H1 (cell line): Measurements from ENCODE around the gene CMSS1. TPM values are rescaled to one million over a fixed set of nuclear protein-coding genes. Genes with fewer than 3 reads are reported as not detected.

Experiments used
- CTCF ChIA-PET: fragments of 300-600 bp; sonication (Branson Sonifier 250); formaldehyde crosslinking; loops from one replicate; lab custom pipeline; 2021; ENCODE audit not compliant: partially characterized antibody; lab: Charles Lee
- POLR2A ChIA-PET: fragments of 300-600 bp; sonication (Branson Sonifier 250); formaldehyde crosslinking; loops from one replicate; lab custom pipeline; 2021; ENCODE audit warnings: inconsistent platforms; ENCODE audit not compliant: partially characterized antibody; lab: Charles Lee
- DNase-seq, 2 experiments: peaks; one replicate each; pipeline versions ENCODE4 v3.0.0 to v3.0.0-alpha.2; 2010 to 2022; ENCODE audit warnings: low spot score in 2 of 2, low read depth in 1 of 2, mixed read lengths in 1 of 2
- FAIRE-seq: peaks from 2 replicates; lab custom pipeline; 2011; peaks lifted over from hg19 to GRCh38; lab: Jason Lieb, UNC
- H2AFZ ChIP-seq: 2 replicates; pipeline ENCODE4 v1.8.1; 2012; ENCODE audit warnings: low read length, inconsistent platforms
- H2AK5ac ChIP-seq: 2 replicates; pipeline ENCODE4 v1.6.1; 2013; ENCODE audit warnings: low read depth, low read length
- H2BK120ac ChIP-seq: replicated peaks from 2 replicates; pipeline ENCODE3; 2013; ENCODE audit warnings: low read depth, low read length, inconsistent platforms
- H2BK12ac ChIP-seq: 2 replicates; pipeline ENCODE4 v1.6.1; 2013; ENCODE audit warnings: low read depth, low read length
- H2BK15ac ChIP-seq: 2 replicates; pipeline ENCODE4 v1.6.1; 2013; ENCODE audit warnings: low read length
- H2BK20ac ChIP-seq: 2 replicates; pipeline ENCODE4 v1.6.1; 2013; ENCODE audit warnings: low read length
- H2BK5ac ChIP-seq: 2 replicates; pipeline ENCODE4 v1.6.1; 2013; ENCODE audit warnings: low read depth, low read length
- H3K14ac ChIP-seq: 2 replicates; pipeline ENCODE4 v1.6.1; 2013; ENCODE audit warnings: inconsistent platforms; ENCODE audit not compliant: insufficient read length
- H3K18ac ChIP-seq: 2 replicates; pipeline ENCODE4 v1.6.1; 2013; ENCODE audit warnings: low read length; ENCODE audit errors: extremely low read depth
- H3K23ac ChIP-seq: 2 replicates; pipeline ENCODE4 v1.6.1; 2013; ENCODE audit warnings: inconsistent platforms; ENCODE audit not compliant: insufficient read length
- H3K23me2 ChIP-seq: 2 replicates; pipeline ENCODE4 v1.6.1; 2013; ENCODE audit warnings: low read depth, low read length
- H3K27ac ChIP-seq: 2 replicates; pipeline ENCODE4 v1.6.1; 2011; ENCODE audit warnings: low read depth, low read length, inconsistent platforms
- H3K27me3 ChIP-seq, 4 experiments: replicated peaks in 1 of 4; 1 replicate in 1 of 4; 2 replicates in 3 of 4; pipeline versions ENCODE4 v1.6.1 to v1.8.1; 2011 to 2013; ENCODE audit warnings: low read length in 3 of 4, mild to moderate bottlenecking in 3 of 4, inconsistent platforms in 2 of 4, mixed read lengths in 2 of 4, moderate library complexity in 1 of 4; ENCODE audit not compliant: control insufficient read depth in 3 of 4, insufficient read depth in 3 of 4; ENCODE audit errors: extremely low read depth in 1 of 4
- H3K36me3 ChIP-seq, 4 experiments: 2 replicates each; pipeline versions ENCODE4 v1.6.1 to v1.8.1; 2011 to 2013; ENCODE audit warnings: mild to moderate bottlenecking in 4 of 4, low read length in 3 of 4, moderate library complexity in 2 of 4, control low read depth in 1 of 4, inconsistent platforms in 1 of 4; ENCODE audit not compliant: insufficient read depth in 4 of 4, control insufficient read depth in 2 of 4
- H3K4ac ChIP-seq: replicated peaks from 2 replicates; pipeline ENCODE3; 2013; ENCODE audit warnings: low read length, low read depth, mixed read lengths, inconsistent platforms; ENCODE audit not compliant: insufficient read length
- H3K4me1 ChIP-seq, 4 experiments: replicated peaks in 1 of 4; 1 replicate in 1 of 4; 2 replicates in 3 of 4; pipeline versions ENCODE4 v1.6.1 to v1.8.1; 2011 to 2013; ENCODE audit warnings: low read length in 3 of 4, inconsistent platforms in 2 of 4, mixed read lengths in 1 of 4; ENCODE audit not compliant: insufficient read depth in 4 of 4, control insufficient read depth in 3 of 4
- H3K4me2 ChIP-seq, 2 experiments: 2 replicates each; pipeline versions ENCODE4 v1.6.1 to v1.8.1; 2011 to 2013; ENCODE audit warnings: low read depth in 2 of 2, low read length in 2 of 2, control low read depth in 1 of 2, inconsistent platforms in 1 of 2, mild to moderate bottlenecking in 1 of 2; ENCODE audit not compliant: insufficient read depth in 1 of 2
- H3K4me3 ChIP-seq, 4 experiments: fragments of 200-600, 300-600 bp in 1 of 4; sonication (generic), shearing (Covaris generic), sonication (Bioruptor Twin) in 1 of 4; 2 replicates each; pipeline versions ENCODE4 v1.5.1 to v1.8.1; 2011 to 2016; ENCODE audit warnings: low read length in 4 of 4, low read depth in 3 of 4, control low read depth in 2 of 4, inconsistent platforms in 2 of 4, mild to moderate bottlenecking in 2 of 4, mixed read lengths in 1 of 4, moderate library complexity in 1 of 4; ENCODE audit not compliant: insufficient read depth in 2 of 4; ENCODE audit errors: extremely low read depth in 1 of 4
- H3K56ac ChIP-seq: replicated peaks from 2 replicates; pipeline ENCODE3; 2013; ENCODE audit warnings: low read depth, mild to moderate bottlenecking, mixed read lengths, low read length, inconsistent platforms; ENCODE audit not compliant: insufficient read length
- H3K79me1 ChIP-seq: 2 replicates; pipeline ENCODE4 v1.6.1; 2013; ENCODE audit warnings: low read depth, low read length, control low read depth
- H3K79me2 ChIP-seq, 2 experiments: 2 replicates each; pipeline versions ENCODE4 v1.6.1 to v1.8.1; 2012 to 2013; ENCODE audit warnings: low read length in 2 of 2, mild to moderate bottlenecking in 2 of 2, inconsistent platforms in 1 of 2; ENCODE audit not compliant: insufficient read depth in 2 of 2, control insufficient read depth in 1 of 2
- H3K9ac ChIP-seq, 4 experiments: replicated peaks in 1 of 4; 1 replicate in 1 of 4; 2 replicates in 3 of 4; pipeline versions ENCODE4 v1.6.1 to v1.8.1; 2011 to 2013; ENCODE audit warnings: low read depth in 3 of 4, low read length in 3 of 4, control low read depth in 2 of 4, mild to moderate bottlenecking in 2 of 4, moderate library complexity in 2 of 4, inconsistent platforms in 1 of 4; ENCODE audit errors: extremely low read depth in 1 of 4
- H3K9me3 ChIP-seq, 2 experiments: 2 replicates each; pipeline versions ENCODE4 v1.6.1 to v1.8.1; 2012 to 2013; ENCODE audit warnings: mild to moderate bottlenecking in 2 of 2, moderate library complexity in 2 of 2, control low read depth in 1 of 2, inconsistent platforms in 1 of 2, low read depth in 1 of 2, low read length in 1 of 2, mixed read lengths in 1 of 2; ENCODE audit not compliant: insufficient read depth in 2 of 2
- H4K20me1 ChIP-seq, 2 experiments: replicated peaks in 1 of 2; 2 replicates each; pipeline versions ENCODE3 to v1.8.1; 2011 to 2013; ENCODE audit warnings: inconsistent platforms in 2 of 2, low read length in 2 of 2, mild to moderate bottlenecking in 1 of 2; ENCODE audit not compliant: insufficient read depth in 2 of 2, control insufficient read depth in 1 of 2
- H4K5ac ChIP-seq: 2 replicates; pipeline ENCODE4 v1.6.1; 2013; ENCODE audit warnings: low read length, low read depth, mixed read lengths, inconsistent platforms; ENCODE audit not compliant: insufficient read length
- H4K8ac ChIP-seq: 2 replicates; pipeline ENCODE4 v1.8.0; 2013; ENCODE audit warnings: mild to moderate bottlenecking, moderate library complexity, low read length, inconsistent platforms; ENCODE audit not compliant: insufficient read depth; ENCODE audit errors: extremely low read depth
- H4K91ac ChIP-seq: replicated peaks from 2 replicates; pipeline ENCODE3; 2013; ENCODE audit warnings: low read length, mixed read lengths, inconsistent platforms; ENCODE audit not compliant: insufficient read length
- FOSL1 ChIP-seq: IDR thresholded peaks from 2 replicates; pipeline ENCODE4 v1.6.1; 2011; ENCODE audit warnings: mild to moderate bottlenecking, low read depth, low read length, moderate library complexity; ENCODE audit not compliant: insufficient read depth
- KDM5A ChIP-seq: fragments of 200-600 bp; IDR thresholded peaks from 2 replicates; pipeline ENCODE4 v1.7.1; 2012; ENCODE audit warnings: mild to moderate bottlenecking, low read length, inconsistent platforms, mixed read lengths
- RXRA ChIP-seq: IDR thresholded peaks from 2 replicates; pipeline ENCODE4 v1.6.1; 2011; ENCODE audit warnings: low read depth, mild to moderate bottlenecking, low read length, moderate library complexity; ENCODE audit not compliant: insufficient read depth
- TBP ChIP-seq: IDR thresholded peaks from 2 replicates; pipeline ENCODE4 v1.6.1; 2011; ENCODE audit warnings: low read depth, low read length, improper control_type of control experiment
- TEAD4 ChIP-seq: IDR thresholded peaks from 2 replicates; pipeline ENCODE4 v1.6.1; 2012; ENCODE audit warnings: low read depth, low read length, inconsistent platforms, mixed read lengths
- WGBS, 2 experiments: shearing (Covaris generic) in 1 of 2; methylation state at CpG; one replicate each; pipeline versions ENCODE4 v1.1.6 to v1.1.7; 2013 to 2015; ENCODE audit warnings: low lambda C conversion rate in 2 of 2, mixed read lengths in 2 of 2, inconsistent platforms in 1 of 2, low coverage in 1 of 2, missing lambda C conversion rate in 1 of 2; ENCODE audit not compliant: insufficient replicate concordance in 2 of 2, insufficient coverage in 1 of 2, insufficient read length in 1 of 2; ENCODE audit errors: extremely low coverage in 1 of 2, missing lambda C conversion rate in 1 of 2; 5-methylcytosine and 5-hydroxymethylcytosine counted together
- polyA plus RNA-seq, 7 experiments: library from polyadenylated mRNA; depleted of rRNA in 3 of 7; stranded (reverse) in 5 of 7; unstranded in 2 of 7; fragments of >200 nt in 5 of 7; fragments of 200-250 nt in 2 of 7; gene quantifications; 1 replicate in 5 of 7; 2 replicates in 1 of 7; 4 replicates in 1 of 7; pipeline versions ENCODE4 v1.2.1 to v1.2.3, GENCODE V29; 2011 to 2013; ENCODE audit warnings: missing spikeins in 2 of 7, mixed read lengths in 2 of 7
- total RNA-seq: library from RNA; stranded (reverse); fragmentation: NEBNext Ultra II Directional; extraction: Animal tissue kit (Norgen Biotek cat#: 25700); gene quantifications from 2 replicates; pipeline ENCODE4 v1.2.1, GENCODE V29; 2021

CMSS1 gene
- total and polyA plus RNA-seq, 2 of the 8 experiments (the other 6 are each of a cell fraction or from before 2014, with no cell fraction given): 15.2 to 75.1 TPM

DNA sequence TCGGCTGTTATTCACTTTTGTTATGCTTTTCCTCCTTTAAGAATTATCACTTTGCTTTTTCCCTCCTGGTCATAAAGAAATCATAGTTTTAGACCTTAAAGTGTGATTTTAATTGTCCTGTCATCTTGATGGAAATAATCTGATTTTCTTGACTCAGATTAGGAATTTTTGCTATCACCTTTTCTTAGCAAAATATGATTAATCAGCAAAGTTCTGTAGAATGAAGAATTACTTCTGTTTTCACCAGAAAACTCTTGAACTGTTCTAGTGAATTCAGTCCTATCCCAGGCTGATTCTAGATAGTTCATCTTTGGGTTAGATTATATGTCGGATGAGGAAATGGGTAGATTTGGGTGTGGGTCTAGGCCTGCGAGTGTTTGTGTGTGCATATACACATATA is 12.2 kb downstream of the CMSS1 start:
- H3K4me2 ChIP-seq: no peak overlapping the region
- no peak overlapping the region for H3K18ac ChIP-seq
- H2AK5ac ChIP-seq: no peak overlapping the region
- peaks cover 0 to 2% (median 1%) of the 10 kb centered on the region in 4 experiments; a peak in 3 of 7 replicates for H3K4me1 ChIP-seq
- no peak overlapping the region for H3K4ac ChIP-seq
- 90% methylated on average over 3 of the region's 3 CpGs; no CpG with 5 or more reads in 1 of the 2 experiments for WGBS, 2 experiments
- no peak overlapping the region for H2BK120ac ChIP-seq
- POLR2A ChIA-PET: no interaction called here
- peaks cover 0 to 4% of the 10 kb centered on the region in 2 experiments for H4K20me1 ChIP-seq
- no peak overlapping the region for H2BK5ac ChIP-seq
- no peaks in the 10 kb centered on the region for H3K36me3 ChIP-seq
- no peak overlapping the region for H3K4me3 ChIP-seq
- H3K79me2 ChIP-seq: peaks cover 0 to 40% of the 10 kb centered on the region in 2 experiments; a peak in 2 of 4 replicates
- no peak overlapping the region for H3K14ac ChIP-seq
- H3K9me3 ChIP-seq: no peaks in the 10 kb centered on the region
- H4K91ac ChIP-seq: no peak overlapping the region
- H3K79me1 ChIP-seq: peaks cover 2% of the 10 kb centered on the region; the same call in 1 of the 2 replicates
- DNase-seq: no peak
- no peak overlapping the region for H3K27ac ChIP-seq
- no peak overlapping the region for H3K9ac ChIP-seq
- CTCF ChIA-PET: interaction anchor here (0.6 to 1.7 kb wide), 8 partner anchors 9 to 431 kb away, joined by 3 to 10 read pairs (median 4); no protein-coding TSS in a partner anchor
- H3K23me2 ChIP-seq: no peaks in the 10 kb centered on the region
- H2BK15ac ChIP-seq: no peak overlapping the region
- TF ChIP-seq KDM5A (no peak), FOSL1 (no peak), TBP (no peak), TEAD4 (no peak), RXRA (no peak)
- TF ChIP-seq, all 59 proteins: peak for 0
- no peaks in the 10 kb centered on the region for H3K27me3 ChIP-seq
- no peak overlapping the region for H3K56ac ChIP-seq
- no peak overlapping the region for H4K8ac ChIP-seq
- FAIRE-seq: no peak
- no peak overlapping the region for H4K5ac ChIP-seq
- H2AFZ ChIP-seq: no peak overlapping the region
- no peak overlapping the region for H2BK20ac ChIP-seq
- no peak overlapping the region for H2BK12ac ChIP-seq
- no peak overlapping the region for H3K23ac ChIP-seq
